HG02840 (cell line): Measurements from ENCODE around the gene MYOZ3.

Source experiments
- ATAC-seq: cut with Tn5 transposase; IDR thresholded peaks from one replicate; pipeline ENCODE4 v1.9.1; 2021; ENCODE audit warnings: mild to moderate bottlenecking, moderate library complexity, moderate number of reproducible peaks; ENCODE audit not compliant: unreplicated experiment, low FRiP score

Gene MYOZ3

DNA sequence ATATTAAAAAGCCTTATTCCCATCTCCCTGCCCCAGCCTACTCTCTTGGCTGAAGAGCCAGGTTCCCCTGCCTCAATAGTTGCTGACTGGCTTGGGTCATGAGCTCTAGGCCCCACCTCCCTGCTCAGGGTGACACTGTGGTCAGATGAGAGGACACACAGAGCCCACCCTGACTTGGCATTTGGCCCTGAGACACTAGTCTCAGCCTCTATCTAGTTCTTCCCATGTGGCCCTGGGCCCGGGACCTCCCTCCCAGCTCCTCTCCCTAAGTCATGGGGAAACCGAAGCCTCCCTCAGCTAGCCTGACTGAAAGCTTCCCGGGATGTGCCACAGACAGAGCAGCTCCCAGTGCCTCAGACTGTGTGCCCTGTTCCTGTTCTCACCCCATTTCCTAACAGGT lies 5.8 kb upstream of the MYOZ3 start:
- no peak for ATAC-seq

DNA sequence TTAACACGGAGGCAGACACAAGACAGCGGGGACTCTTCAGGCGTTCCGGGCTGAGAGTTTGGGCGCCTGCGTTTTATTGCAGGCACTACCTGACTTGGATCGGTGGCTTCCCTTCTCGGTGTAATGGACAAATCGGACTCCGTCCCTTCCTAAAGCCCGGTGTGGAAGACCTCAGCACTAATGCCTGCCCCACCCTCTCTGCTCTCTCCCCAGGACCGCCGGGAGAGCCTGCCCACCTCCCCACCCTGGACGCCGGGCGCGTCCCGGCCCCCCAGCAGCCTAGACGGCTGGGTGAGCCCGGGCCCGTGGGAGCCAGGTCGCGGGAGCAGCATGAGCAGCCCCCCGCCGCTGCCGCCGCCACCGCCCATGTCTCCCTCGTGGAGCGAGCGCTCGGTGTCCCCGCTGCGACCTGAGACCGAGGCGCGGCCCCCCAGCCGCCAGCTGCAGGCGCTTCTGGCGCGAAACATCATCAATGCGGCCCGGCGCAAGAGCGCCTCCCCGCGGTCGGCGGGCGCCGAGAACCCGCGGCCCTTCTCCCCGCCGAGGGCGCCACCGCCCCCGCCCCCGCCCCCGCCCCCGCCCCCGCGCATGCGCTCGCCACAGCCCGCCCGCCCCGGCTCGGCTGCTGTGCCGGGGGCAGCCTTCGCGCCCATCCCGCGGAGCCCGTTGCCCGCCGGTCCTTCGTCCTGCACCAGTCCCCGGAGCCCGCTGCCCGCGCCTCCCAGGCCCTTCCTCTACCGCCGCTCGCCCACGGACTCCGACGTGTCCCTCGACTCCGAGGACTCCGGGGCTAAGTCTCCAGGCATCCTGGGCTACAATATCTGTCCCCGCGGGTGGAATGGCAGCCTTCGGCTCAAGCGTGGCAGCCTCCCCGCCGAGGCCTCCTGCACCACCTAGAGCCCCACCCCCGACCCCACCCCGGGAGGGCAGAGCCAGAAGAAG lies 4.6 kb upstream of the MYOZ3 start:
- no peak for ATAC-seq

DNA sequence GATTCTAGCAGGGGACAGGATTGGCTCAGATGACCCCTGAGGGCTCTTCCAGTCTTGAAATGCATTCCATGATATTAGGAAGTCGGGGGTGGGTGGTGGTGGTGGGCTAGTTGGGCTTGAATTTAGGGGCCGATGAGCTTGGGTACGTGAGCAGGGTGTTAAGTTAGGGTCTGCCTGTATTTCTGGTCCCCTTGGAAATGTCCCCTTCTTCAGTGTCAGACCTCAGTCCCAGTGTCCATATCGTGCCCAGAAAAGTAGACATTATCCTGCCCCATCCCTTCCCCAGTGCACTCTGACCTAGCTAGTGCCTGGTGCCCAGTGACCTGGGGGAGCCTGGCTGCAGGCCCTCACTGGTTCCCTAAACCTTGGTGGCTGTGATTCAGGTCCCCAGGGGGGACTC lies 2.9 kb upstream of the MYOZ3 start:
- ATAC-seq, result no peak

DNA sequence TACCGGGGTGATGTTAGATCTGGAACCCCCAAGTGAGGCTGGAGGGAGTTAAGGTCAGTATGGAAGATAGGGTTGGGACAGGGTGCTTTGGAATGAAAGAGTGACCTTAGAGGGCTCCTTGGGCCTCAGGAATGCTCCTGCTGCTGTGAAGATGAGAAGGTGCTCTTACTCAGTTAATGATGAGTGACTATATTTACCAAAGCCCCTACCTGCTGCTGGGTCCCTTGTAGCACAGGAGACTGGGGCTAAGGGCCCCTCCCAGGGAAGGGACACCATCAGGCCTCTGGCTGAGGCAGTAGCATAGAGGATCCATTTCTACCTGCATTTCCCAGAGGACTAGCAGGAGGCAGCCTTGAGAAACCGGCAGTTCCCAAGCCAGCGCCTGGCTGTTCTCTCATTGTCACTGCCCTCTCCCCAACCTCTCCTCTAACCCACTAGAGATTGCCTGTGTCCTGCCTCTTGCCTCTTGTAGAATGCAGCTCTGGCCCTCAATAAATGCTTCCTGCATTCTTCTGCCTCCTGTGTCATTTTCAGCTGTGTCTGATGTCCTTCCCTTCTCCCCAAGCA lies 2.3 kb upstream of the MYOZ3 start:
- no peak for ATAC-seq

DNA sequence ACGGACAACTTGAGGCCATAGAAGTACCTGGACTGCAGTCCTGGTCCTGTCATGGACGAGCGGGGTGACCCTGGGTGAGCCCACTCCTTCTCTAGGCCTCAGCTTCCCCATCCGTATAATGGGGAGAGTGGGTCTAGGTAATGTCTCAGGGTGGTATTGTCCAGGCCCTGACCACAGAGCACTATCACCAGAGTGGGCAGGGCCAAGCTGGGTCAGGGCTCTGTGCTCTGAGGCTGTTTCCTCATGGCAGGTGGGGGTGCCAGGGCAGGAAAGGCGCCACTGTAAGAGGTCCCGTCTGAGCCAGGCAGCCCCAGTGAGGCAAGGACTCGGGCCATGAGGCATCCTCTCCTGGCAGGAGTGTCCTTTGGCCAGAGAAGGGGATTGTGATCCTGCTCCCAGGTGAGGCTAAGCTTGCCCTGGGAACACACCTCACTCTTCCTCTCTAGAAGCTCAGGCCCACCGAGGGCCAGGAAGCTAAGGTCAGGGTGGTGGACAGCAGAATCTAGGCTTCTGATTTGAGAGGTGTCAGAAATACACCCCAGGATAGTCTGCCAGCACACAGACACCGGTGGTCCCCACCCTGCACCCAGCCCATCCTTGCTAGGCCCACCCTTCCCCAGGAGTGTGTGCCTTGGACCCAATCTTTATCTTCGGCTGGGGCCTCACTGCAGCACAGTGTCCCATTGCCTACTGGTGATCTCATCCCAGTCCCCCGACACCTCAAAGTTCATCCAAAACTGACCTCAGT lies 1.5 kb upstream of the MYOZ3 start:
- ATAC-seq, result no peak

DNA sequence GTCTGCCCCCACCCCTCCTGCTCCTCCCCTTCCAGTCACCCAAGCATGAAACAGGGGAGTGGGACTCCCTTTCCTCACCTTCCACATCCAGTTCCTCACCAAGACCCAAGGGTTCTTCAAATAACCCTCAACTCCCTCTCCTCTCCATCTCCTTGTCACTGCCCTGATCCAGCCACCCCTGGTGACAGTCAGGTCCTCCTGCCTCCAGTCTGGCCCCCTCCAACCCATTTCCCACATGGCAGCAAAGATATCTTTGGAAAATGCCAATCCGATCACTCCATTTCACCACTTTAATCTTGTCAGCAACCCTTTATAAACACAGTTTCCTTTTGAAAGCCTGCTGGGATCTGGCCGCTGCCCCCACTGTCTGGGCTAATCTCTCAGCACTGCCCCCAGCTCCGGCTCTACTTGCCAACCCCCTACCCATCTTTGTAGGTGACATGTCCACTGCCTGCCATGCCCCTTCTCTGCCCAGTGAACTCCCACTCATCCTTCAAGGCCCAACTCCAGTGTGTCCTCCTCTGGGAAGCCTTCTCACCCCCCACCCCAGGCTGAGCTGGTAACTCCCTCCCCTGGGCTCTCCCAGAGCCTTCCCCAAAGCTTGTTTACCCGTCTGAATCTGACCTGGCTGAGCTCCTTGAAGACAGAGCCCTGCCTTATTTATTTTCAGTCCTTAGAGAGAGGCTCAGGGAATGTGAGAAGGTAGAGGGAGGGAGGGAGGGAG lies 781 bp upstream of the MYOZ3 start:
- ATAC-seq, result no peak

DNA sequence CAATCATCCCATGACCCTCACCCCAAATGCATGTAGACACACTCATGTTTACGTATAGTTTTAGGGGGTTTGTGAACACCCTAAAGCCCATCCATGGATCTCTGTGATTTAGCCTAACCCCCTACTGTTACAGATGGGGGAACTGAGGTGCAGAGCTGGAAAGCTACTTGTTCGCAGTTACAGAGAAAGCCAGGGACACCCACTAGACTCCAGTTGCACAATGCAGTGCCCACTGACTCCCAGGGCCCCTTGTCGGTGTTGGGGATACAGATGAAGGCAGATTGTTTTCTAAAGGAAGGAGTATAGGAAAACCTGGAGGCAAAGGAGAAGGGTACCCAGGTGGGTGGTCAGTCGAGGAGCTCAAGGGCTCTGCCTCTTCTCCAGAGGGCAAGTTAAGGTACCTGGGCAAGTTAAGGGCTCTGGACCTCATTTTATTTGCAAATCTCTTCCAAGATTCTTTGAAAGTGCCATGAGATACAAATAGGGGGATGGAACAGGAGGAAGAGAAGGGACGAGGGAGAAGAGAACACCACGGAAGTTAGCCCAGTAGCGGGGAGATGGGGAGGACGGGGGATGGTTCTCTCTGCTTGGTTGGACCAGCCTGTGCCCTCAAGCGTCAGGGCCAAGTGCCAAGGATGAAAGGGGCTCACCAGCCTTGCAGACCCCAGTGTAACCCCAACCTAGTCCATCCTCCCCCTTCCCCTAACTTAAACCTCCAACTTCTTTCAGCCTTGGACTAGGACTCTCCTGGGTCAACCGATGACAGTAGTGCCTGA lies 958 bp downstream of the MYOZ3 start:
- ATAC-seq, result no peak

DNA sequence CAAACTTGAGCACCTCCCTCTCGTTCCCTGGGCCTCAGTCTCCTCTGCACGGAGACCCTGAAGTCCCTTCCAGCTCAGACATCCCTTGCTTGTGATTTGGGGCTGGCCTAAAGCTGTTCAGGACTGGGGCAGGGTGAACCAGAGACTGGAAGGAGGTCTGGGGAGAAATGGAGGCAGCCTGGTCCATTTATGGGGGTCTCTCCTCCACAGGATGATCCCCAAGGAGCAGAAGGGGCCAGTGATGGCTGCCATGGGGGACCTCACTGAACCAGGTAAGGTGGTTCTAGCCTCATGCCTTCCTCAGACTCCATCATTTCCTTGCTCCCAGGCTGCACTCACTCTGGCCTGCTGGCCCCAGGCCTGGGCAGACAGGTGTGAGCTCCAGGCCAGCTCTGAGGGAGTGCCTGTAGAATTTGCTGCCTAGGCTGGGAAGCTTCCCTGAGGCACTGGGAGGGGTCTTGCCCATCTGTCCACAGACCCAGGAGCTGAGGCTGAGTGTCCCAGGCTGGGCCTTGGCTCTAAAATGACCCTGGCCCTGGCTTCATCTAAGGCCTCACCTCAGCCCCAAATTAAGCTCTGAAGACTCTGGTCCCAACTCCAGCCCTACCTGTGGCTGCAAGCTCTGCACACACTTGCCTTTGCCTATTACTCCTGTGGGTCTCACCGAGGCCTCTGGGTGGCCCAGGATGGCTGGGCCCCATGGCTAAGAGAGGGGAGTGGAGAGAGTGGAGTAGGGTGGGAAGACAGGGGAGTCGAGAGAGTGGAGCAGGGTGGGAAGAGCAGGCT lies 1.9 kb downstream of the MYOZ3 start:
- ATAC-seq, result no peak

DNA sequence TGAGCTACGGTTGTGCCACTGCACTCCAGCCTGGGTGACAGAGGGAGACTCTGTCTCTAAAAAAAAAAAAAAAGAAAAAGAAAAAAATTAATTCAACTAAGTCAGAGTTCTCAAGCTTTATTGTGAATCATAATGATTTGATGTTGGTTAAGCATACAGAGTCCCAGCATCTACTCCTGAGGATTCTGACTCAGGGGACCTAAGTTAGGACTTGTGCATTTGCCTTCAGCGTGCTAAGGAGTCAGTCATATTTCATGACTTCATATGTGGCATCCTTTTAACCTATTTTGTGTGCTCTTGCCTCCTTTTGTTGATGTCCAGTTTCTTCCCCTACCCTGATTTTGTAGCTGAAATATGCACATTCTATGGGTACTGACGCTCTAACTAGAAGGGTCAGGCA lies 2.9 kb downstream of the MYOZ3 start:
- ATAC-seq, result no peak

DNA sequence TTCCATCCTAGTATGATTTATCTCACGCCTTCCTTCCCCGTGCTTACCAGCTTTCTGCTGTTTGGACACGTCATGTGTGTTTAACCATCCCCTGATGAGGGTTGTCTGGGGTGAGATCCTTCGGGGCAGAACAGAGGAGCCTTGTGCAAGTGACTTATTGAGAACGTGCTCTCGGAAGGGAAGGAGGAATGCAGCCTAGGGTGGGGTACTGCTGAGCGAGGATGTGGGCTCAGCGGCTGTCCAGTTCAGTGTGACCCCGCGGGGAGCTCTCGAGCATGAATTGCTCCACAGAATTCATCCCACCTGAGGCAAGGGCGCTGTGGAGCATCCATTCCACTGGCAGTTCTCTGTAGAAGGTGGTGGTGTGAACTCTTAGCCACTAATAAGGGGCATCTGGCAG lies 4.0 kb downstream of the MYOZ3 start:
- ATAC-seq, result no peak

DNA sequence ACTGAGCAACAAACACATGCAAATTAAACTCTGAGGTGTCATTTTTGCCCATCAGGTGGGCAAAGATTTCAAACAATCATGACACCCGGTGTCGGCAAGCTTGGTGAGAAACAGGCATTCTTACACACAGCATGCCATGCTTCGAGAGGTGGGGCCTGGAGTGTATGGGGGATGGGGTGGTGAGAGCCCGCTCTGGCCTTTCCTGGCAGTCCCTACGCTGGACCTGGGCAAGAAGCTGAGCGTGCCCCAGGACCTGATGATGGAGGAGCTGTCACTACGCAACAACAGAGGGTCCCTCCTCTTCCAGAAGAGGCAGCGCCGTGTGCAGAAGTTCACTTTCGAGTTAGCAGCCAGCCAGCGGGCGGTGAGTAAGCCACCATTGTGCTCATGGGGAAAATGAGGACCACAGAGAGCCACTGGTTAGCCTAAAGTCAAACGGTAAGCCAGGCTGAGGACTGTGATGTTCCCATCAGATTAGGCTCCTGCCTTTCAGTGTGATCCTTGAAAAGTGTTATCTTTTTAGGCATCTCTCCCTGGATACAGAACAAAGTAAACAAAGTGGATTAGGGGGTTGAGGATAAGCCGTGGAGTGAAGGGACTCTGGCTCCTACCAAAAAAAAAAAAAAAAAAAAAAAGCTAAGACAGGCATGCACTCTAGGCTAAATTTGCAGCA lies 9.4 kb downstream of the MYOZ3 start:
- no peak for ATAC-seq

DNA sequence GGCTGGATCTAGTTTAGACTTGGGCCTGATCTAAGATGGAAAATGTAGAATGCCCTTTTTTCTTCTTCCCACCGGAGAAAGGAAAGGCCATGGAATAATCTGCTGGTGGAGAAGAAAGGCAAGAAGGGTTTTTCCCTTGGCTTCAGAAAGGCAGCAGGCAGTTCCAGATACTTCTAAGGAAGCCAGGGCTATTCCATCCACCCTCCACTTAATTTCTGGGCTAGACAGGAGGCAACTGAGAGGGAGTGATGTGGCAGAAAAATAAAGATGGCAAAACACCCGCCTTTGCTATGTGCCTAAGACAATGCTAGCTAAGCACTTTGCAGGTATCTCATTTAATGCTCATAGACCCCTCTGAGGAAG lies 9.9 kb downstream of the MYOZ3 start:
- ATAC-seq, result no peak

DNA sequence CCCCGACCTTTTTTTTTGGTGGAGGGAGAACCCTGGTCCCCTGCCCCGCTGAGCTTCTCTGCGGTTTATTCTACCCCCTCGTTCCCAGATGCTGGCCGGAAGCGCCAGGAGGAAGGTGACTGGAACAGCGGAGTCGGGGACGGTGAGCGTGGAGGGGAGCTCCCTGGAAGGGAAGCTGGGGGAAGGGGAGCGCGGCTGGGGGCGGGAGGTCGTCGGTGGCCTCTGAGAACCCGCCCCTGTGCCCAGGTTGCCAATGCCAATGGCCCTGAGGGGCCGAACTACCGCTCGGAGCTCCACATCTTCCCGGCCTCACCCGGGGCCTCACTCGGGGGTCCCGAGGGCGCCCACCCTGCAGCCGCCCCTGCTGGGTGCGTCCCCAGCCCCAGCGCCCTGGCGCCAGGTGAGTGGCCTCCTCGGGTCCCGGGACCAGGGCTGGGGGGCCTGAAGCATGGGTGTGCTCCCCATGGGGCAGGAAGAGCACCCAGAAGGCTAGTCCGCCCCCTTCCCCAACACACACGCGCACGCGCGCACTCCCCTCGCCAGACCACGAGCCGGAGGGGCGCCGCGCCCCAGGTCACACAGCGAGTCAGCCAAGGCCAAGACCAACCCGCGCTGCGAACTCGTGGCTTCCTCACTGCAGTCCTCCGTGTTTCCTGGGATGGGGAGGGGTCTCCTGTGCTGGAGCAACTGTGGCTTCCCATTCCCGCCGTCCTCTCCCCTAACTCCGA lies 10.6 kb downstream of the MYOZ3 start:
- ATAC-seq, result no peak

DNA sequence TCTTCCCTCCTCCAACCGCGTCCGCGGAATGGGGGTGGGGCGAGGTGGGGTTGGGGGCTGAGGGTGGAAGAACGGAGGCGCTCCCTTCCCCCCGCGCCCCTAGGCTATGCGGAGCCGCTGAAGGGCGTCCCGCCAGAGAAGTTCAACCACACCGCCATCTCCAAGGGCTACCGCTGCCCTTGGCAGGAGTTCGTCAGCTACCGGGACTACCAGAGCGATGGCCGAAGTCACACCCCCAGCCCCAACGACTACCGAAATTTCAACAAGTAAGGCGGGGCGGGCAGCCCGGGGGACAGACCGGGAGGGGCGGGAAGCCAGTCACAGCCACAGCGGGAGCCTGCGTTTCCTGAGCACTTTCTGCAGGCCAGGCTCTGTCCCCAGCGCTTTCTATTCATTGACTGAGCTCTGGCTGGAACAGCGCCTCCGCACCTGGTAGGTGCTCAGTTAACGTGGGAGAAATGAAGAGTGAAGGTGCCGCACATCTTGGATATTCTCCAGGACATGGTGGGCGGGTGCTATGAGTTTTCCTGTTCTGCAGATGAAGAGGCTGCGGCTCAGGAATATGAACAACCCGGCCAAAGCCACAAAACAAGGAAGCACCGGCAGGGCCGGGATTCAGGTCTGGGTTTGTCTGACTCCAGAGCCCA lies 11.3 kb downstream of the MYOZ3 start:
- ATAC-seq, result no peak

DNA sequence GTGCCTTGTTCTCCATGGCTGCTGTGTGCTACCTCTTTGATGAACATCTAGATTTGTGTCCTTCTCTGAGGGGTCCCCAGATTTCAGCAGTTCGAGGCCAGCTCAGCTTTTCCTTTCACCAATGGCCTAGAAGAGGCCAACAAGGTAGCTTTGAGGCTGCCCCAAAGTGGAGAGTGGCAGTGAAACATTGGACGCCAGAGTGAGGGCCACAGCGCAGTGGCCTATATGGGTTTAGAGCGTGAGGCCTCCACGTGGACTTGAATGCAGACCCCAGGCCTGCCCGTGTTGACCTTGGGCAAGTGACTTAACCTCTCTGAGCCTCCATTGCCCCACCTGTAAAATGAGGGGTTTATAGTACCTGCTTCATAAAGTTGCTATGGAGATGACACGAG lies 11.8 kb downstream of the MYOZ3 start:
- ATAC-seq, result no peak

DNA sequence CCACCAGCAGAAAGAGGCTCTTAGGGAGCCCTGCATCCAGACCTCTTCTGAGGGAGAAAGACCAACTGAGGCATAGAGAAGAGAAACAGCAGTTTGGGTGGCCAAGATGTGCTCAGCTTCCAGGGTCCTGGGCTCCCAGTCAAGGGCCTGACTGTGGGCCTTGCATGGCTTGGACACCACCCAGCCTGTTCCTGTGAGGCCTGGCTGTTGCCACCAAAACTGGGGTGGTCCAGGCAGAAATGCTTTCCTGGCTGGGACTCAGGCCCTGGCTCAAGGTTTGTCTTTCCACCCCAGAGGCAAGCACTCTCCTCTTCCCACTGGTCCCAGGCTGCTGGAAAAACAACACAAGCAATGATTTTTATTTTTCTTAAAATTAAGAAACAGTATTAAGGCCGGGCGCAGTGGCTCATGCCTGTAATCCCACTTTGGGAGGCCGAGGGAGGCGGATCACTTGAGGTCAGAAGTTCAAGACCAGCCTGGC lies 13.3 kb downstream of the MYOZ3 start:
- ATAC-seq, result no peak

DNA sequence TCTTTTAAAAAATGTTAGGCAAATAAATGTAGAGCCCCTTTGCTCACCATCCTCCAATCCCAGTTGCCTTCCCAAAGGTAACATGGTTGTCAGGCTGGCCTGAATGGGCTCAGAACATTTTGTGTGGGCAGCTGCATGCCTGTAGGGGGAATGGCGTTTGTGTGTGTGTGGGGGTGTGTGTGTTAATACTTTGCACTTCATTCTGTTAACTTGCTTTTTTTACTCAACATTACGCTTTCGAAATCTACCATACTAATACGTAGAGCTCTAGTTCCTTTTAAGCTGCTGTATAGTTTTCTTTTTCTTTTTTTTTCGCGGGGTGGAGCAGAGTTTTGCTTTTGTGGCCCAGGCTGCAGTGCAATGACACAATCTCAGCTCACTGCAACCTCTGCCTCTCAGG lies 14.0 kb downstream of the MYOZ3 start:
- no peak for ATAC-seq

DNA sequence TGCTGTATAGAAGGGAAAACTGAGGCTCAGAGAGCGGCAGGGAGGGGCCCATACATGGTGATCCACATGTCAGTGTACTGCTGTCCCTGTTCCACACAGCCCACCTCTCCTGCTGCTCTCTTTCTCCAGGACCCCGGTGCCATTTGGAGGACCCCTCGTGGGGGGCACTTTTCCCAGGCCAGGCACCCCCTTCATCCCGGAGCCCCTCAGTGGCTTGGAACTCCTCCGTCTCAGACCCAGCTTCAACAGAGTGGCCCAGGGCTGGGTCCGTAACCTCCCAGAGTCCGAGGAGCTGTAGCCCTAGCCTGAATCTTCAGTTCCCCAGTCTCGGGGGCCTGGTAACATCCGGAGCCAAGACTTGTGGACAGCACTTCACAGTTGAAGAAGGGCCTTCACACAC lies 15.5 kb downstream of the MYOZ3 start:
- no peak for ATAC-seq
